Measurements from ENCODE around the gene FAM163A.

GRCh38 chr1:179702946-179703539 is 40.0 kb upstream of the FAM163A start:
- TF ChIP-seq ELF4 (IDR thresholded peaks at IDR 0.05) (no peak), FOXK2 (IDR thresholded peaks at IDR 0.05) (no peak), FOXA1 (IDR thresholded peaks at IDR 0.05) (no peak)
